Kidney epithelial cell (primary cell): ENCODE measurements around the gene OR2V2. TPM values are rescaled to one million over a fixed set of nuclear protein-coding genes. Genes with fewer than 3 reads are reported as not detected.
"Not testable (repeated sequence)": the region's sequence is repeated elsewhere in the genome, so short reads cannot be mapped to it uniquely, and the experiment has no call there.

Experiments used
- DNase-seq: peaks from one replicate; pipeline ENCODE4 v3.0.0-alpha.2; 2010; ENCODE audit warnings: low read depth
- H3K27me3 ChIP-seq: 2 replicates; pipeline ENCODE4 v1.6.0; 2011; ENCODE audit warnings: low read length; ENCODE audit not compliant: control insufficient read depth, insufficient read depth
- H3K36me3 ChIP-seq: 2 replicates; pipeline ENCODE4 v1.5.1; 2011; ENCODE audit warnings: low read length; ENCODE audit not compliant: control insufficient read depth, insufficient read depth
- H3K4me3 ChIP-seq: 2 replicates; pipeline ENCODE4 v1.5.1; 2011; ENCODE audit warnings: low read depth, mild to moderate bottlenecking, control low read depth, low read length
- total RNA-seq: library from RNA; depleted of rRNA; stranded (reverse); fragments of >200 nt; gene quantifications from 2 replicates; pipeline ENCODE4 v1.2.3, GENCODE V29; 2015
- TF ChIP-seq, protein P1 (sequence below): IDR thresholded peaks from 2 replicates; pipeline ENCODE4 v1.5.1; 2011; ENCODE audit warnings: mild to moderate bottlenecking, moderate library complexity, low read length, control low read depth, inconsistent platforms; ENCODE audit not compliant: insufficient read depth, poor library complexity, severe bottlenecking

Gene OR2V2
- total RNA-seq, 1 donor from 2014 or later = not detected

DNA sequence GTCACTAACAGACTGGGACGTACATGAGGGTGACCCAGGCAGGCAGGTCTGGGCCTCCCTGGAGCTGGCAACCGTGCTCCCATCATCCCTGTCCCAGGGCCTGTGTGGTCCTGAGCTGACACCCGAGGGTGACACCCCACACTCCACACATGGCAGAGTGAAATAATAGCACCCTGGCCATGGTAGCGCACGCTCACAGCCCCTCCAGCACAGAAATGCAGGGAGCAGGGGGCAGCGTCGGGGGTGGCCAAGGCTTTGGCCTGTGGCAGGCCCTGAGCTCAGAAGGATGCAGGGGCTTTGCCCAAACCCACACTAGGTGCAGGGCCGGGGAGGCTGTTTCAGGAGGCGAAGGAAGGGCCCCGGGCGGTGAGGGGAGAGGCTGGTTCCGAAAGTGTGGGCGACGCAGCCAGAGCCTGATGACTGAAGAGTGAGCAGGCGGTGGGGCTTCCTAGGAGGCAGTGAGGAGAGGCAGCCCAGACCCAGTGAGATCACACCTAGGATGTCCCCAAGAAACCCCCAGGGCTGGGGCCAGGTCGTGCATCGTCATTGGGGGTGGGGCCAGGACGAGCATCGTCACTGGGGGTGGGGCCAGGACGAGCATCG is 12.9 kb downstream of the OR2V2 start:
- no peak for DNase-seq
- H3K4me3 ChIP-seq = peak overlapping the region; percentile 40
- peaks cover 3% of the 10 kb centered on the region for H3K27me3 ChIP-seq
- no peaks in the 10 kb centered on the region for H3K36me3 ChIP-seq
- TF ChIP-seq, protein P1, sequence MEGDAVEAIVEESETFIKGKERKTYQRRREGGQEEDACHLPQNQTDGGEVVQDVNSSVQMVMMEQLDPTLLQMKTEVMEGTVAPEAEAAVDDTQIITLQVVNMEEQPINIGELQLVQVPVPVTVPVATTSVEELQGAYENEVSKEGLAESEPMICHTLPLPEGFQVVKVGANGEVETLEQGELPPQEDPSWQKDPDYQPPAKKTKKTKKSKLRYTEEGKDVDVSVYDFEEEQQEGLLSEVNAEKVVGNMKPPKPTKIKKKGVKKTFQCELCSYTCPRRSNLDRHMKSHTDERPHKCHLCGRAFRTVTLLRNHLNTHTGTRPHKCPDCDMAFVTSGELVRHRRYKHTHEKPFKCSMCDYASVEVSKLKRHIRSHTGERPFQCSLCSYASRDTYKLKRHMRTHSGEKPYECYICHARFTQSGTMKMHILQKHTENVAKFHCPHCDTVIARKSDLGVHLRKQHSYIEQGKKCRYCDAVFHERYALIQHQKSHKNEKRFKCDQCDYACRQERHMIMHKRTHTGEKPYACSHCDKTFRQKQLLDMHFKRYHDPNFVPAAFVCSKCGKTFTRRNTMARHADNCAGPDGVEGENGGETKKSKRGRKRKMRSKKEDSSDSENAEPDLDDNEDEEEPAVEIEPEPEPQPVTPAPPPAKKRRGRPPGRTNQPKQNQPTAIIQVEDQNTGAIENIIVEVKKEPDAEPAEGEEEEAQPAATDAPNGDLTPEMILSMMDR = no peak

DNA sequence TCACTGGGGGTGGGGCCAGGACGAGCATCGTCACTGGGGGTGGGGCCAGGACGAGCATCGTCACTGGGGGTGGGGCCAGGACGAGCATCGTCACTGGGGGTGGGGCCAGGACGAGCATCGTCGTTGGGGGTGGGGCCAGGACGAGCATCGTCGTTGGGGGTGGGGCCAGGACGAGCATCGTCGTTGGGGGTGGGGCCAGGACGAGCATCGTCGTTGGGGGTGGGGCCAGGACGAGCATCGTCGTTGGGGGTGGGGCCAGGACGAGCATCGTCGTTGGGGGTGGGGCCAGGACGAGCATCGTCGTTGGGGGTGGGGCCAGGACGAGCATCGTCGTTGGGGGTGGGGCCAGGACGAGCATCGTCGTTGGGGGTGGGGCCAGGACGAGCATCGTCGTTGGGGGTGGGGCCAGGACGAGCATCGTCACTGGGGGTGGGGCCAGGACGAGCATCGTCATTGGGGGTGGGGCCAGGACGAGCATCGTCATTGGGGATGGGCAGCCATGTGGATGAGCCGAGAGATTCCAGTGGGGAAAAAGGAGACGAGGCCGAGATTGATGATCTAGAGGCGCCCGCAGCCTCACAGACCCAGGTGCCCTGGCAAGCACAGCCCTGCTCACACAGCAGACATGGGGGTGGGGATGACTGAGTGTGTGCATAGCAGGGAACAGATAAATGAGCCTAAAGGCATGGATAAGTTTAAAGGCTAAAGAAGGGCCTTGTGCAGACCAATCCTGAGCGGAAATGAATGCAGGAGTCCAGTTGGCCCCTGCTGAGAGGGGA is 13.6 kb downstream of the OR2V2 start:
- H3K36me3 ChIP-seq, H3K27me3 ChIP-seq, DNase-seq: not testable (repeated sequence)
- H3K4me3 ChIP-seq = peak overlapping the region; percentile 3

DNA sequence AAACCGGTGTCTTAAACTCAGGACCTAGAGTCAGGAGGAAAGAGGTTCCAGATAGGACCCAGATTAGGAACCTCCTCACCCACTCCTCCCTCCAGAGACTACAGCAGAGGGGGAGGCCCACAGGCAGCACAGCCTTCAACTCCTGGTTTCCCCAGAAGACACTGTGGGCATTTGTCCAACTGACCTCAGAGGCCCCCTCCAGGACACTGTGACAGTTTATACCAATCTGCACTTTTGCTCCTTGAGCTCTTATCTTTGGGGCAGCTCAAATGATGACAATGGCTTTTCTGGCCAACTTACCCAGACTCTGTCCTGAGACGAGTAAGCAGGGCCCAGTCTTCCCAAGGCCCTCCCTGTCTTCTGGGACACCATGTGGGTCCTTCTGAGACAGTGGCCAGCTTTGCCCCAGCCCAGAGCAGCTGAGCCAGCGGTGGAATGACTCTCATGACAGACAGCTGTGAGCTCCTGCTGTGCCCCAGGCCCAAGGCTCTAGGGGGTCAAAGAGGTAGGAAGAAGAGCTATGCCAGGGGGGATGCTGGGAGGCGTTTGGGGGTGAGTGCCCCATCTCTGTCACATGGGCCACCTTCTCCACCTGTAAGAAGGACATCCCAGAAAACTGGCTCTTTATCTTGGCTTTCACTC is 14.3 kb downstream of the OR2V2 start:
- no peaks in the 10 kb centered on the region for H3K36me3 ChIP-seq
- no peak overlapping the region for H3K4me3 ChIP-seq
- peaks cover 3% of the 10 kb centered on the region for H3K27me3 ChIP-seq
- TF ChIP-seq, protein P1 = no peak
- no peak for DNase-seq

DNA sequence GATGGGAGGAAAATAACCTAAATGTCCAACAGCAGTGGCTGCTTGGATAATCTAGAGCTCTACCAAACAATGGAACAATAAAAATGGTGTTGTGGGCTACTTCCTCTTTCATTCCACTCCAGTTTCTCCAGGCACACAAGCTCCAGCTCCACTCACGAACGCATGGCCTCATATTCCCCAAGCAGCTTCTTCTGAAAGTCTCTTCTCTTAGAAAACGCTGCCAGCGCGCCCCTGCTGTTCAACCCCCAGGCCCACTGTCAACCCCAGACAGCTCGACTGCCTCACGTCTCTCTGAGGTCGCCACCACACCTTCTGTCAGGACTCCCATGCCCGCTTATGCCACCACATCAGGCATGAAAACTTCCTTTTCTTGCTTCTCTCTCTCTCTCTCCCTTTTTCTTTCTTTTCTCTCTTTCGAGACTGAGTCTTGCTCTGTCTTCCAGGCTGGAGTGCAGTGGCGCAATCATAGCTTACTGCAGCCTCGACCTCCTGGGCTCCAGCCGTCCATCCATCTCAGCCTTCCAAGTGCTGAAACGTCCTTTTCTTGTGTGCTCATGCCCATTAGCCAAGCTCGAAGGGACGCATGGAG is 16.2 kb downstream of the OR2V2 start:
- Histone ChIP-seq H3K27me3 (peaks cover 5% of the 10 kb centered on the region), H3K4me3 (no peak overlapping the region), H3K36me3 (no peaks in the 10 kb centered on the region)
- no peak for DNase-seq
- TF ChIP-seq, protein P1 = no peak

DNA sequence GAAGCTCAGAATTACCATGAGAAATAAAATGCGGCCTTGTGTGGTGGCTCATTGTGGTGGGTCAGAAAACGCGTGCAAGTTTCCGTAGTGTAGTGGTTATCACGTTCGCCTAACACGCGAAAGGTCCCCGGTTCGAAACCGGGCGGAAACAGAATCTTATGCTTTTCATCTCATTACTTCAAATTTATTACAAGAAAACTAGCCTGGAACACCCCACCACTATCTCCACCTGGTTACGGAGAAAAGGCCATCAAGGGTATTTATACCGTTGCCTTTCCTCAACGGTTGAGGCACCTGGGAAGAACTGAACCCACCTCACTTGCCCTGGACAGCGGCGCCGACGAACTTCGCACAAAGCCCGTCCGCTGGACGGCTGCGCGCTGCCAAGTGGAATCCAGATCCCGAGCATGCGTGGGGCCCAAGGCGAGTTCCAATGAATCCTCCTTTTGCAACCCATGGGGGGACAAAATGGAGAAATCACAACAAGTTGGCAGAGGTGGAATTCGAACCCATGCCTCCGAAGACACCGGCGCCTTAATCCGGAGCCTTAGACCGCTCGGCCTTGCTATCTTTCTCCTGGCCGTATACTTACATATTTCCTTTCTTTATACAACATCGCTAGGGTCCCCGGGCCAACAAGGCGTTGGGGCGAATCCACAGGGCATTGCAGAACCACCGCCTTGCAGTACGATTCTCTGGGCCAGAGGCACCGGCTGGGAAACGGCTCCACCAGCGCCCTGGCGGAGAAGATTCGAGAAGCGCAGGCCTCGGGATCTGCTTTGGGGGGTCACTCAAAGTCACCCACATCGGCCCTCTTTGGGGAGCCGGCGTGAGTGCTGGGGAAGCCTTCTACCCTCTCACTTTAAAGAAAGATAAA is 16.9 kb downstream of the OR2V2 start:
- H3K36me3 ChIP-seq = no peaks in the 10 kb centered on the region
- DNase-seq = no peak
- TF ChIP-seq, protein P1 = no peak

More for the DNA sequence above, 16.9 kb downstream of the OR2V2 start:
- Histone ChIP-seq H3K4me3 (no peak overlapping the region), H3K27me3 (peaks cover 5% of the 10 kb centered on the region)
